Heart left ventricle (tissue), 16 donors: ENCODE measurements around the gene DSCAM. TPM values are rescaled to one million over a fixed set of nuclear protein-coding genes. Genes with fewer than 3 reads are reported as not detected.

ENCODE experiments used
- ATAC-seq, 4 donors: fragments of 200-7000 bp; cut with Tn5 transposase; one replicate each; pipeline ENCODE4 v1.9.1; 2020 to 2022; ENCODE audit warnings: moderate library complexity in 4 of 4, mild to moderate bottlenecking in 3 of 4, moderate number of reproducible peaks in 1 of 4
- DNase-seq, 5 donors: peaks; one replicate each; pipeline ENCODE4 v3.0.0-alpha.2; 2020
- H3K27ac ChIP-seq, 12 donors: fragments of 200-600 bp; sonication (generic) in 4 of 12; one replicate each; pipeline versions ENCODE4 v1.5.0 to v1.8.0; 2016 to 2022; ENCODE audit warnings: mild to moderate bottlenecking in 2 of 12
- H3K27me3 ChIP-seq, 9 donors: fragments of 200-600 bp; sonication (generic) in 2 of 9; one replicate each; pipeline versions ENCODE4 v1.5.1 to v1.8.0; 2016 to 2022; ENCODE audit warnings: mild to moderate bottlenecking in 3 of 9
- H3K36me3 ChIP-seq, 9 donors: fragments of 200-600 bp; sonication (generic) in 2 of 9; one replicate each; pipeline versions ENCODE4 v1.5.0 to v1.8.0; 2018 to 2022; ENCODE audit warnings: mild to moderate bottlenecking in 2 of 9
- H3K4me1 ChIP-seq, 12 donors: fragments of 200-600 bp; sonication (generic) in 4 of 12; one replicate each; pipeline versions ENCODE4 v1.5.0 to v1.8.0; 2016 to 2022; ENCODE audit warnings: mild to moderate bottlenecking in 3 of 12
- H3K4me3 ChIP-seq, 12 donors: fragments of 200-600 bp; sonication (generic) in 4 of 12; one replicate each; pipeline versions ENCODE4 v1.5.0 to v1.8.0; 2017 to 2022; ENCODE audit warnings: mild to moderate bottlenecking in 9 of 12, moderate library complexity in 4 of 12
- H3K9me3 ChIP-seq, 12 donors: fragments of 200-600 bp; sonication (generic) in 4 of 12; one replicate each; pipeline versions ENCODE4 v1.5.0 to v1.8.0; 2016 to 2022; ENCODE audit warnings: mild to moderate bottlenecking in 1 of 12
- CTCF ChIP-seq, 12 donors: fragments of 200-600 bp; sonication (generic) in 4 of 12; IDR thresholded peaks; one replicate each; pipeline versions ENCODE4 v1.5.0 to v1.8.0; 2018 to 2022; ENCODE audit warnings: antibody characterized with exemption in 12 of 12, mild to moderate bottlenecking in 5 of 12
- POLR2A ChIP-seq, 2 donors: fragments of 450-650 bp; IDR thresholded peaks; one replicate each; pipeline ENCODE4 v1.6.1; 2017; ENCODE audit warnings: antibody characterized with exemption in 2 of 2, mild to moderate bottlenecking in 2 of 2, moderate library complexity in 2 of 2
- WGBS, 4 donors: extraction: QIAGEN DNeasy Blood & Tissue Kit in 2 of 4; methylation state at CpG; one replicate each; pipeline versions ENCODE4 v1.1.5 to v1.1.7; 2013 to 2018; 5-methylcytosine and 5-hydroxymethylcytosine counted together
- intact Hi-C, 10 donors: fragments of 100-400 bp; cut with DNase I; formaldehyde crosslinking; loops; one replicate each; pipeline versions ENCODE4 v1.11.1 to v1.14.2; 2022
- polyA plus RNA-seq, 2 donors: library from polyadenylated mRNA; stranded (reverse); fragments of 200-250 nt; gene quantifications; one replicate each; pipeline ENCODE4 v1.2.3, GENCODE V29; 2013
- total RNA-seq, 9 donors: library from RNA; depleted of rRNA in 2 of 9; stranded (reverse); fragments of >200 nt in 2 of 9; fragmentation: NEBNext Ultra II Directional in 3 of 9; extraction: Animal tissue kit (Norgen Biotek cat#: 25700) in 3 of 9; gene quantifications; one replicate each; pipeline versions ENCODE4 v1.1.0 to v1.2.4, GENCODE V29; 2016 to 2023
- donor health status: ischemic (EF 13 %, LVEDD 7.1; RV severe dilation, severe dysfunction).
- donor health status: healthy with polysubstance abuse.
- donor health status: DM: no; HTN: yes; CAD: no.
- donor health status: DM: no; HTN: no; CAD: no.
- donor health status: ischemic (EF 25% LVEDD 6.9; RV normal size, moderate dysfunction).
- donor health status: ischemic (EF 25% LVEDD 5.7; RV mildly dilated, moderate dysfunction).
- donor health status: healthy.
- donor health status: DM: yes; HTN: yes; CAD: no.
- donor health status: ischemic (EF 35%, LVEDD 5.7; RV mildly dilated, moderate dysfunction).
- donor health status: nonischemic (EF 11% LVEDD 7.7; RV severe dilation, severe dysfunction).
- donor health status: DM: yes; HTN: yes; CAD: no.
- donor health status: PGD.
- donor health status: ischemic (EF 29% LVEDD 5.4; RV normal size, mild dysfunction).
- donor health status: nonischemic (EF 23%, LVEDD 6.1; RV moderate dilation, normal function).

Gene DSCAM
- total and polyA plus RNA-seq, 11 donors, result 0.03 TPM; not detected in 10

GRCh38 chr21:40660461-40660860 lies 186.5 kb downstream of the DSCAM start:
- 74 to 79% (median 77%) methylated on average over 3 of the region's 3 CpGs for WGBS, 4 donors
- Histone ChIP-seq H3K27me3 (peaks cover 0 to 4% (median 0%) of the 10 kb centered on the region in 9 donors), H3K27ac (no peak overlapping the region), H3K9me3 (no peaks in the 10 kb centered on the region), H3K36me3 (no peaks in the 10 kb centered on the region), H3K4me3 (no peak overlapping the region), H3K4me1 (no peaks in the 10 kb centered on the region)
- ATAC-seq (no peak), DNase-seq (no peak)
- intact Hi-C loops, result no loop called here
- TF ChIP-seq POLR2A (IDR thresholded peaks at IDR 0.05), result no peak
- TF ChIP-seq CTCF (IDR thresholded peaks at IDR 0.05), result no peak

GRCh38 chr21:40658311-40658710 lies 188.6 kb downstream of the DSCAM start:
- intact Hi-C loops, result no loop called here
- DNase-seq (no peak), ATAC-seq (no peak)
- 79 to 85% (median 83%) methylated on average over 3 of the region's 3 CpGs for WGBS, 4 donors
- no peak overlapping the region for H3K4me3 ChIP-seq
- no peaks in the 10 kb centered on the region for H3K9me3 ChIP-seq
- TF ChIP-seq CTCF (IDR thresholded peaks at IDR 0.05) (no peak), POLR2A (IDR thresholded peaks at IDR 0.05) (no peak)
- H3K36me3 ChIP-seq, result no peaks in the 10 kb centered on the region
- H3K27me3 ChIP-seq, result peaks cover 0 to 4% (median 0%) of the 10 kb centered on the region in 9 donors
- H3K4me1 ChIP-seq, result no peaks in the 10 kb centered on the region
- no peak overlapping the region for H3K27ac ChIP-seq

GRCh38 chr21:40652436-40652835 lies 194.5 kb downstream of the DSCAM start:
- TF ChIP-seq POLR2A (IDR thresholded peaks at IDR 0.05) (no peak), CTCF (IDR thresholded peaks at IDR 0.05) (no peak)
- intact Hi-C loops, result no loop called here
- no peaks in the 10 kb centered on the region for H3K4me1 ChIP-seq
- H3K27me3 ChIP-seq, result no peaks in the 10 kb centered on the region
- WGBS, 4 donors, result 22 to 32% (median 28%) methylated on average over 2 of the region's 2 CpGs
- DNase-seq, result no peak
- H3K27ac ChIP-seq, result no peak overlapping the region
- H3K9me3 ChIP-seq, result peaks cover 0 to 15% (median 0%) of the 10 kb centered on the region in 12 donors
- no peaks in the 10 kb centered on the region for H3K36me3 ChIP-seq
- H3K4me3 ChIP-seq, result no peak overlapping the region
- ATAC-seq, result no peak

GRCh38 chr21:40647706-40648105 lies 199.3 kb downstream of the DSCAM start:
- no peaks in the 10 kb centered on the region for H3K27me3 ChIP-seq
- peaks cover 0 to 15% (median 5%) of the 10 kb centered on the region in 12 donors for H3K9me3 ChIP-seq
- TF ChIP-seq CTCF (IDR thresholded peaks at IDR 0.05), result no peak
- TF ChIP-seq POLR2A (IDR thresholded peaks at IDR 0.05), result no peak
- H3K4me1 ChIP-seq, result no peaks in the 10 kb centered on the region
- 2 to 79% (median 37%) methylated on average over 2 of the region's 2 CpGs for WGBS, 4 donors
- H3K27ac ChIP-seq, result no peak overlapping the region
- no peaks in the 10 kb centered on the region for H3K36me3 ChIP-seq
- intact Hi-C loops, result no loop called here
- ATAC-seq (no peak), DNase-seq (no peak)
- no peak overlapping the region for H3K4me3 ChIP-seq
